Measurements from ENCODE around the gene CYBB.
"Not testable (repeated sequence)": the region's sequence is repeated elsewhere in the genome, so short reads cannot be mapped to it uniquely, and the experiment has no call there.

The CYBB gene

DNA sequence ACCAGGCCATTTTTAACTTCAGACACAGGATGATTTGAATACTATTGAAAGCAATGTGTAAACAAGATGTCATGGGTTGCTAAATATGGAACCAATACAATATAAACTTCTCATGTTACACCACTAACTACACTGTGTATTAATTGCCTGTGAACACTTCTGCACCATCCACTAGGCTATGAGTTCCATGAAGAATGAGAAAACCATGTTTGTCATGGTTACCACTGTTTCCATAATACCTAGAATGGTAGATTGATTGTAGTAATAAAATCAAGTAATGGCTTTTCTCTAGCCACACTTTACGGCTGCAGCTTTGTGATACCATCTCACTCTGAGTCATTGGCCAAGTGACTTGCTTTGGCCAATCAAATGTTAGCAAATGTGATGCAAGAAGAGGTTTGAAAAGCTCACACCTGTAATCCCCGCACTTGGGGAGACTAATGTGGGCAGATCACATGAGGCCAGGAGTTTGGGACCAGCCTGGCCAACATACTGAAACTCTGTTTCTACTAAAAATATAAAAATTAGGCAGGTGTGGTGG is 19.9 kb upstream of the CYBB start:
- Histone ChIP-seq H3K9ac (ENCODE audit: low read length) (no peak overlapping the region), H3K56ac (ENCODE audit: low read length) (no peak overlapping the region), H3K27me3 (ENCODE audit: insufficient read depth, low read length, poor library complexity) (no peaks in the 10 kb centered on the region), H3K18ac (ENCODE audit: low read length) (no peak overlapping the region), H2BK120ac (ENCODE audit: low read depth, low read length) (no peak overlapping the region), H2AK5ac (ENCODE audit: low read length) (no peak overlapping the region), H4K8ac (ENCODE audit: low read depth, low read length) (no peak overlapping the region), H2BK5ac (ENCODE audit: low read length) (no peak overlapping the region), H3K36me3 (ENCODE audit: control insufficient read depth, insufficient read depth, low read length) (no peaks in the 10 kb centered on the region), H3K79me1 (ENCODE audit: low read length) (no peaks in the 10 kb centered on the region), H2BK15ac (replicated peaks; ENCODE audit: low read depth) (no peak overlapping the region), H3K4me3 (ENCODE audit: low read length) (no peak overlapping the region), H3K4me2 (ENCODE audit: low read length) (no peak overlapping the region), H3K27ac (ENCODE audit: low read depth, low read length) (no peak overlapping the region), H4K5ac (ENCODE audit: low read length) (no peak overlapping the region), H3K4ac (ENCODE audit: low read depth, low read length) (no peak overlapping the region), H3K79me2 (ENCODE audit: control insufficient read depth, insufficient read depth, low read length) (no peaks in the 10 kb centered on the region), H3K4me1 (ENCODE audit: control insufficient read depth, low read depth, low read length) (no peaks in the 10 kb centered on the region), H3K23ac (ENCODE audit: low read length) (no peak overlapping the region)
- no CpG with 5 or more reads among the region's 2 CpGs for WGBS (ENCODE audit: extremely low coverage, insufficient coverage, low lambda C conversion rate)
- no peak for DNase-seq

GRCh38 chrX:37763400-37763799 is 16.5 kb upstream of the CYBB start:
- no peaks in the 10 kb centered on the region for H3K4me1 ChIP-seq (ENCODE audit: control insufficient read depth, low read depth, low read length)
- H2BK5ac ChIP-seq (ENCODE audit: low read length) = no peak overlapping the region
- H3K9ac ChIP-seq (ENCODE audit: low read length) = no peak overlapping the region
- H3K18ac ChIP-seq (ENCODE audit: low read length) = no peak overlapping the region
- H2BK15ac ChIP-seq (replicated peaks; ENCODE audit: low read depth) = no peak overlapping the region
- H3K4ac ChIP-seq (ENCODE audit: low read depth, low read length) = no peak overlapping the region
- H3K23ac ChIP-seq (ENCODE audit: low read length) = no peak overlapping the region
- no peak overlapping the region for H4K8ac ChIP-seq (ENCODE audit: low read depth, low read length)
- no peaks in the 10 kb centered on the region for H3K36me3 ChIP-seq (ENCODE audit: control insufficient read depth, insufficient read depth, low read length)
- no peak overlapping the region for H4K5ac ChIP-seq (ENCODE audit: low read length)
- DNase-seq = no peak
- H3K4me2 ChIP-seq (ENCODE audit: low read length) = no peak overlapping the region
- no peaks in the 10 kb centered on the region for H3K27me3 ChIP-seq (ENCODE audit: insufficient read depth, low read length, poor library complexity)
- no peak overlapping the region for H3K27ac ChIP-seq (ENCODE audit: low read depth, low read length)
- H2BK120ac ChIP-seq (ENCODE audit: low read depth, low read length) = no peak overlapping the region
- H3K79me2 ChIP-seq (ENCODE audit: control insufficient read depth, insufficient read depth, low read length) = no peaks in the 10 kb centered on the region
- no peak overlapping the region for H3K56ac ChIP-seq (ENCODE audit: low read length)
- H2AK5ac ChIP-seq (ENCODE audit: low read length) = no peak overlapping the region
- H3K4me3 ChIP-seq (ENCODE audit: low read length) = no peak overlapping the region
- no peaks in the 10 kb centered on the region for H3K79me1 ChIP-seq (ENCODE audit: low read length)

GRCh38 chrX:37765507-37765906 is 14.4 kb upstream of the CYBB start:
- Histone ChIP-seq H3K4ac (ENCODE audit: low read depth, low read length) (no peak overlapping the region), H2BK120ac (ENCODE audit: low read depth, low read length) (no peak overlapping the region), H2AK5ac (ENCODE audit: low read length) (no peak overlapping the region), H4K8ac (ENCODE audit: low read depth, low read length) (no peak overlapping the region), H3K79me1 (ENCODE audit: low read length) (no peaks in the 10 kb centered on the region), H2BK15ac (replicated peaks; ENCODE audit: low read depth) (no peak overlapping the region), H3K23ac (ENCODE audit: low read length) (no peak overlapping the region), H3K4me1 (ENCODE audit: control insufficient read depth, low read depth, low read length) (no peaks in the 10 kb centered on the region), H2BK5ac (ENCODE audit: low read length) (no peak overlapping the region), H3K4me3 (ENCODE audit: low read length) (no peak overlapping the region), H3K27ac (ENCODE audit: low read depth, low read length) (no peak overlapping the region), H3K79me2 (ENCODE audit: control insufficient read depth, insufficient read depth, low read length) (no peaks in the 10 kb centered on the region), H3K9ac (ENCODE audit: low read length) (no peak overlapping the region), H3K27me3 (ENCODE audit: insufficient read depth, low read length, poor library complexity) (no peaks in the 10 kb centered on the region), H4K5ac (ENCODE audit: low read length) (no peak overlapping the region), H3K4me2 (ENCODE audit: low read length) (no peak overlapping the region), H3K56ac (ENCODE audit: low read length) (no peak overlapping the region), H3K18ac (ENCODE audit: low read length) (no peak overlapping the region), H3K36me3 (ENCODE audit: control insufficient read depth, insufficient read depth, low read length) (no peaks in the 10 kb centered on the region)
- no peak for DNase-seq

- no peak overlapping the region for H3K4ac ChIP-seq (ENCODE audit: low read depth, low read length)
- H2BK120ac ChIP-seq (ENCODE audit: low read depth, low read length) = no peak overlapping the region
- no peak overlapping the region for H3K56ac ChIP-seq (ENCODE audit: low read length)
- H3K4me3 ChIP-seq (ENCODE audit: low read length) = no peak overlapping the region
- H2BK5ac ChIP-seq (ENCODE audit: low read length) = no peak overlapping the region
- no peaks in the 10 kb centered on the region for H3K27me3 ChIP-seq (ENCODE audit: insufficient read depth, low read length, poor library complexity)
- H4K8ac ChIP-seq (ENCODE audit: low read depth, low read length) = no peak overlapping the region
- H2AK5ac ChIP-seq (ENCODE audit: low read length) = no peak overlapping the region
- no peak for DNase-seq
- no peaks in the 10 kb centered on the region for H3K36me3 ChIP-seq (ENCODE audit: control insufficient read depth, insufficient read depth, low read length)
- H2BK15ac ChIP-seq (replicated peaks; ENCODE audit: low read depth) = no peak overlapping the region
- no peaks in the 10 kb centered on the region for H3K79me2 ChIP-seq (ENCODE audit: control insufficient read depth, insufficient read depth, low read length)
- H3K9ac ChIP-seq (ENCODE audit: low read length) = no peak overlapping the region
- no peak overlapping the region for H3K18ac ChIP-seq (ENCODE audit: low read length)
- no peak overlapping the region for H3K23ac ChIP-seq (ENCODE audit: low read length)
- WGBS (ENCODE audit: extremely low coverage, insufficient coverage, low lambda C conversion rate) = no CpG with 5 or more reads among the region's 1 CpG
- no peaks in the 10 kb centered on the region for H3K79me1 ChIP-seq (ENCODE audit: low read length)
- H3K27ac ChIP-seq (ENCODE audit: low read depth, low read length) = no peak overlapping the region
- H3K4me1 ChIP-seq (ENCODE audit: control insufficient read depth, low read depth, low read length) = no peaks in the 10 kb centered on the region
- no peak overlapping the region for H3K4me2 ChIP-seq (ENCODE audit: low read length)
- H4K5ac ChIP-seq (ENCODE audit: low read length) = no peak overlapping the region
Observed at GRCh38 chrX:37767430-37767829, 12.4 kb upstream of the CYBB start.

DNA sequence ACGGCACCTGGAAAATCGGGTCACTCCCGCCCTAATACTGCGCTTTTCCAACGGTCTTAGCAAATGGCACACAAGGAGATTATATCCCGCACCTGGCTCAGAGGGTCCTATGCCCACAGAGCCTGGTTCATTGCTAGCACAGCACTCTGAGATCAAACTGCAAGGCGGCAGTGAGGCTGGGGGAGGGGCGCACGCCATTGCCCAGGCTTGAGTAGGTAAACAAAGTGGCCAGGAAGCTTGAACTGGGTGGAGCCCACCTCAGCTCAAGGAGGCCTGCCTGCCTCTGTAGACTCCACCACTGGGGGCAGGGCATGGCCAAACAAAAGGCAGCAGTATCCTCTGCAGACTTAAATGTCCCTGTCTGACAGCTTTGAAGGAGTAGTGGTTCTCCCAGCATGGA is 11.0 kb upstream of the CYBB start:
- H2BK120ac ChIP-seq (ENCODE audit: low read depth, low read length); H3K18ac ChIP-seq (ENCODE audit: low read length); H3K27me3 ChIP-seq (ENCODE audit: insufficient read depth, low read length, poor library complexity); H3K56ac ChIP-seq (ENCODE audit: low read length); H3K4ac ChIP-seq (ENCODE audit: low read depth, low read length); H3K4me3 ChIP-seq (ENCODE audit: low read length); H3K23ac ChIP-seq (ENCODE audit: low read length); H3K4me1 ChIP-seq (ENCODE audit: control insufficient read depth, low read depth, low read length); H3K79me1 ChIP-seq (ENCODE audit: low read length); H3K4me2 ChIP-seq (ENCODE audit: low read length); H3K36me3 ChIP-seq (ENCODE audit: control insufficient read depth, insufficient read depth, low read length); H3K79me2 ChIP-seq (ENCODE audit: control insufficient read depth, insufficient read depth, low read length); H3K27ac ChIP-seq (ENCODE audit: low read depth, low read length); H3K9ac ChIP-seq (ENCODE audit: low read length); H2AK5ac ChIP-seq (ENCODE audit: low read length); DNase-seq; H2BK15ac ChIP-seq (replicated peaks; ENCODE audit: low read depth); H4K8ac ChIP-seq (ENCODE audit: low read depth, low read length); H4K5ac ChIP-seq (ENCODE audit: low read length); H2BK5ac ChIP-seq (ENCODE audit: low read length): not testable (repeated sequence)
- WGBS (ENCODE audit: extremely low coverage, insufficient coverage, low lambda C conversion rate) = no CpG with 5 or more reads among the region's 9 CpGs

DNA sequence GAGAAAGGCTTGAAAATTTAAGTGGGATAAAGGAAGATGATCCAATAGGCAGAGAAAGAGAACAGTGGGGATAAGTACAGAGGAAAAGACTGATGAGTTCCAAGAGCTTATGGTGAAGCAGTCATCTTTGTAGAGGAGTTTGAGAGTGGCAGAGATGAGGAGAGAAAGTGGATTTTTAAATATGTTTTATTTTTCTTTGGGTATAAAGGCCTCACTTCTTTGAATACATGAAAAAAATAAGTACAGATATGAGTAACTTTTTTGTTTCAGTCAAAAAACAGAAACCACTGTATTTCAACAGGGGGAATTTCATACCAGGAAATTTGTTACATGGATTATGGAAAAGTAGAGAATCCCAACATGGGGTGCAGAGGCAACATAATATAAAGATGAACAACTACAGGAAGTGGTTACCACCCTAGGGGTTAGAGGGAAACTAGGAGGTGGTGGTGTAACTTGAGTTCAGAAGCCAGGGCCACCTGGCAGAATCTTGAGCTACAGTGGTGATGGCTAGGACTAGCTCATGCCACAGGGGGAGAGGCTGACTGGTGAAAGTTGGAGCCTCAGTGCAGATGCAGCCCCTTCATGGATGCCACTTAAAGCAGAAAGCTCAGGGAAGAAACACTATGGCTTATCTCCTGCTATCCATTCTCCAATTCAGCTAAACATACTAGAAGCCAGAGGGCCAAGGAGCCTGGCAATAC is 3.4 kb upstream of the CYBB start:
- H3K4me3 ChIP-seq (ENCODE audit: low read length) = no peak overlapping the region
- no peak overlapping the region for H2BK120ac ChIP-seq (ENCODE audit: low read depth, low read length)
- no peaks in the 10 kb centered on the region for H3K79me2 ChIP-seq (ENCODE audit: control insufficient read depth, insufficient read depth, low read length)
- H3K27me3 ChIP-seq (ENCODE audit: insufficient read depth, low read length, poor library complexity) = no peaks in the 10 kb centered on the region
- no peak overlapping the region for H3K4me2 ChIP-seq (ENCODE audit: low read length)
- H3K4me1 ChIP-seq (ENCODE audit: control insufficient read depth, low read depth, low read length) = no peaks in the 10 kb centered on the region
- H2BK15ac ChIP-seq (replicated peaks; ENCODE audit: low read depth) = no peak overlapping the region
- no peak overlapping the region for H3K4ac ChIP-seq (ENCODE audit: low read depth, low read length)
- H3K56ac ChIP-seq (ENCODE audit: low read length) = no peak overlapping the region
- no peak overlapping the region for H3K27ac ChIP-seq (ENCODE audit: low read depth, low read length)
- no peaks in the 10 kb centered on the region for H3K36me3 ChIP-seq (ENCODE audit: control insufficient read depth, insufficient read depth, low read length)
- H4K8ac ChIP-seq (ENCODE audit: low read depth, low read length) = no peak overlapping the region
- no peak overlapping the region for H3K9ac ChIP-seq (ENCODE audit: low read length)
- H2BK5ac ChIP-seq (ENCODE audit: low read length) = no peak overlapping the region
- no peak overlapping the region for H4K5ac ChIP-seq (ENCODE audit: low read length)
- no peak overlapping the region for H3K23ac ChIP-seq (ENCODE audit: low read length)
- no peak overlapping the region for H3K18ac ChIP-seq (ENCODE audit: low read length)
- no peak for DNase-seq
- no peak overlapping the region for H2AK5ac ChIP-seq (ENCODE audit: low read length)
- H3K79me1 ChIP-seq (ENCODE audit: low read length) = no peaks in the 10 kb centered on the region

Measured in mesendoderm (in vitro differentiated cells).